Loucy (cell line): ENCODE data around the gene TNP2.

Experiments
- CTCF ChIP-seq: fragments of 200-600 bp; sonication (generic); conservative IDR thresholded peaks from 2 replicates; pipeline ENCODE4 v1.5.1; 2014; ENCODE audit warnings: mild to moderate bottlenecking, antibody characterized with exemption, low read length
- EZH2phosphoT487 ChIP-seq: fragments of 200-600 bp; IDR thresholded peaks from 2 replicates; pipeline ENCODE4 v1.6.1; 2018; ENCODE audit warnings: antibody characterized with exemption, mild to moderate bottlenecking, moderate library complexity, borderline replicate concordance

- no peak for TF ChIP-seq CTCF
- no peak for TF ChIP-seq EZH2phosphoT487
Observed at GRCh38 chr16:11306381-11306780, 37.3 kb upstream of the TNP2 start.
